Large intestine (tissue), 3 donors: Measurements from ENCODE around the gene TMEM41B. TPM values are rescaled to one million over a fixed set of nuclear protein-coding genes. Genes with fewer than 3 reads are reported as not detected.

Experiments used
- DNase-seq, 2 donors: peaks; one replicate each; pipeline versions ENCODE4 v3.0.0 to v3.0.0-alpha.2; 2013
- H3K27ac ChIP-seq: one replicate; pipeline ENCODE4 v1.5.1; 2013; ENCODE audit warnings: low read length
- H3K27me3 ChIP-seq: 2 replicates; pipeline ENCODE4 v1.6.1; 2013; ENCODE audit warnings: low read length; ENCODE audit not compliant: control insufficient read depth, insufficient read depth
- H3K36me3 ChIP-seq: 2 replicates; pipeline ENCODE4 v1.6.1; 2013; ENCODE audit warnings: low read length; ENCODE audit not compliant: control insufficient read depth, insufficient read depth
- H3K4me1 ChIP-seq: one replicate; pipeline ENCODE4 v1.6.1; 2013; ENCODE audit warnings: low read length; ENCODE audit not compliant: control insufficient read depth, insufficient read depth
- H3K4me3 ChIP-seq: one replicate; pipeline ENCODE4 v1.5.1; 2013; ENCODE audit warnings: low read length
- H3K9me3 ChIP-seq: one replicate; pipeline ENCODE4 v1.6.1; 2013; ENCODE audit warnings: mild to moderate bottlenecking, low read depth, low read length, moderate library complexity; ENCODE audit not compliant: control insufficient read depth
- WGBS: methylation state at CpG from one replicate; pipeline ENCODE4 v1.1.5; 2013; ENCODE audit warnings: low lambda C conversion rate; ENCODE audit not compliant: insufficient coverage; 5-methylcytosine and 5-hydroxymethylcytosine counted together
- polyA plus RNA-seq: library from polyadenylated mRNA; unstranded; fragments of 120-200 nt; gene quantifications from one replicate; pipeline ENCODE4 v1.2.1, GENCODE V29; 2013

Gene TMEM41B
- polyA plus RNA-seq, 1 donor, result 33.0 TPM

GRCh38 chr11:9310485-9311090, 3.8 kb downstream of the TMEM41B start:
- no peaks in the 10 kb centered on the region for H3K36me3 ChIP-seq
- peaks cover 3% of the 10 kb centered on the region for H3K9me3 ChIP-seq
- H3K4me1 ChIP-seq, result peaks cover 7% of the 10 kb centered on the region
- H3K27ac ChIP-seq, result no peak overlapping the region
- no peaks in the 10 kb centered on the region for H3K27me3 ChIP-seq
- no peak for DNase-seq
- no peak overlapping the region for H3K4me3 ChIP-seq
- WGBS, result no CpG with 5 or more reads among the region's 3 CpGs

- H3K9me3 ChIP-seq, result no peaks in the 10 kb centered on the region
- H3K36me3 ChIP-seq, result no peaks in the 10 kb centered on the region
- 88% methylated on average over 1 of the region's 3 CpGs for WGBS
- H3K27me3 ChIP-seq, result no peaks in the 10 kb centered on the region
- H3K4me3 ChIP-seq, result no peak overlapping the region
- DNase-seq, result no peak
- no peaks in the 10 kb centered on the region for H3K4me1 ChIP-seq
- H3K27ac ChIP-seq, result no peak overlapping the region
Measured at GRCh38 chr11:9304178-9304577, 10.2 kb downstream of the TMEM41B start.

- Histone ChIP-seq H3K36me3 (peaks cover 4% of the 10 kb centered on the region), H3K4me1 (no peaks in the 10 kb centered on the region), H3K27ac (no peak overlapping the region), H3K27me3 (no peaks in the 10 kb centered on the region), H3K9me3 (no peaks in the 10 kb centered on the region), H3K4me3 (no peak overlapping the region)
- DNase-seq, result no peak
- 100% methylated on average over 1 of the region's 3 CpGs for WGBS
Measured at GRCh38 chr11:9302448-9302847, 11.9 kb downstream of the TMEM41B start.

- H3K36me3 ChIP-seq, result peaks cover 8% of the 10 kb centered on the region
- H3K4me3 ChIP-seq, result no peak overlapping the region
- no peaks in the 10 kb centered on the region for H3K4me1 ChIP-seq
- WGBS, result 96% methylated on average over 3 of the region's 10 CpGs
- H3K27me3 ChIP-seq, result no peaks in the 10 kb centered on the region
- H3K27ac ChIP-seq, result no peak overlapping the region
- DNase-seq, result no peak
- no peaks in the 10 kb centered on the region for H3K9me3 ChIP-seq
Measured at GRCh38 chr11:9301720-9302119, 12.7 kb downstream of the TMEM41B start.

GRCh38 chr11:9293646-9294045, 20.7 kb downstream of the TMEM41B start:
- no peaks in the 10 kb centered on the region for H3K27me3 ChIP-seq
- no peaks in the 10 kb centered on the region for H3K4me1 ChIP-seq
- H3K36me3 ChIP-seq, result peaks cover 37% of the 10 kb centered on the region
- no CpG with 5 or more reads among the region's 7 CpGs for WGBS
- H3K9me3 ChIP-seq, result no peaks in the 10 kb centered on the region
- no peak for DNase-seq
- no peak overlapping the region for H3K4me3 ChIP-seq
- H3K27ac ChIP-seq, result no peak overlapping the region

GRCh38 chr11:9285850-9286587, 28.4 kb downstream of the TMEM41B start:
- no peak for DNase-seq
- WGBS, result 100% methylated on average over 5 of the region's 14 CpGs
- no peaks in the 10 kb centered on the region for H3K9me3 ChIP-seq

GRCh38 chr11:9280655-9281301, 33.6 kb downstream of the TMEM41B start:
- Histone ChIP-seq H3K36me3 (peaks cover 12% of the 10 kb centered on the region), H3K4me3 (no peak overlapping the region), H3K27ac (no peak overlapping the region), H3K4me1 (no peaks in the 10 kb centered on the region), H3K9me3 (no peaks in the 10 kb centered on the region), H3K27me3 (no peaks in the 10 kb centered on the region)
- WGBS, result 100% methylated on average over 1 of the region's 4 CpGs
- no peak for DNase-seq

More at GRCh38 chr11:9285850-9286587, 28.4 kb downstream of the TMEM41B start:
- no peak overlapping the region for H3K27ac ChIP-seq
- H3K27me3 ChIP-seq, result no peaks in the 10 kb centered on the region
- H3K4me3 ChIP-seq, result no peak overlapping the region
- peaks cover 20% of the 10 kb centered on the region for H3K36me3 ChIP-seq
- no peaks in the 10 kb centered on the region for H3K4me1 ChIP-seq

- no peak for DNase-seq
- Histone ChIP-seq H3K27me3 (no peaks in the 10 kb centered on the region), H3K4me1 (no peaks in the 10 kb centered on the region), H3K4me3 (no peak overlapping the region), H3K36me3 (peaks cover 9% of the 10 kb centered on the region), H3K9me3 (no peaks in the 10 kb centered on the region), H3K27ac (no peak overlapping the region)
- WGBS, result no CpG with 5 or more reads among the region's 8 CpGs
Measured at GRCh38 chr11:9277176-9277575, 37.2 kb downstream of the TMEM41B start.

GRCh38 chr11:9276571-9276970, 37.8 kb downstream of the TMEM41B start:
- H3K4me1 ChIP-seq, result no peaks in the 10 kb centered on the region
- H3K27ac ChIP-seq, result no peak overlapping the region
- DNase-seq, result peak in 1 of 2 donors; percentile 22
- no CpG with 5 or more reads among the region's 3 CpGs for WGBS
- H3K27me3 ChIP-seq, result no peaks in the 10 kb centered on the region
- H3K4me3 ChIP-seq, result no peak overlapping the region
- H3K9me3 ChIP-seq, result no peaks in the 10 kb centered on the region
- H3K36me3 ChIP-seq, result peaks cover 9% of the 10 kb centered on the region

- Histone ChIP-seq H3K27ac (no peak overlapping the region), H3K4me1 (no peaks in the 10 kb centered on the region), H3K36me3 (no peaks in the 10 kb centered on the region), H3K27me3 (no peaks in the 10 kb centered on the region), H3K4me3 (no peak overlapping the region), H3K9me3 (no peaks in the 10 kb centered on the region)
- DNase-seq, result no peak
- 92% methylated on average over 8 of the region's 8 CpGs for WGBS
Measured at GRCh38 chr11:9274499-9275258, 39.7 kb downstream of the TMEM41B start.
